Fibroblast of gingiva (primary cell): ENCODE data around the gene DEPDC5.

ENCODE experiments used
- DNase-seq: peaks from one replicate; pipeline ENCODE4 v3.0.0-alpha.2; 2011; ENCODE audit warnings: low read depth

DEPDC5 gene

GRCh38 chr22:31926969-31927368 lies 173.2 kb downstream of the DEPDC5 start:
- DNase-seq: no peak

GRCh38 chr22:31927562-31927961 lies 173.7 kb downstream of the DEPDC5 start:
- DNase-seq: no peak

GRCh38 chr22:31929167-31929930 lies 175.5 kb downstream of the DEPDC5 start:
- no peak for DNase-seq

GRCh38 chr22:31932863-31933262 lies 179.0 kb downstream of the DEPDC5 start:
- no peak for DNase-seq

GRCh38 chr22:31933406-31933805 lies 179.6 kb downstream of the DEPDC5 start:
- DNase-seq: no peak

- no peak for DNase-seq
Measured at GRCh38 chr22:31933816-31934482, 180.1 kb downstream of the DEPDC5 start.

- DNase-seq: no peak
Measured at GRCh38 chr22:31935961-31936635, 182.3 kb downstream of the DEPDC5 start.

- no peak for DNase-seq
Measured at GRCh38 chr22:31937341-31937740, 183.5 kb downstream of the DEPDC5 start.

GRCh38 chr22:31938296-31938695 lies 184.5 kb downstream of the DEPDC5 start:
- DNase-seq: no peak

GRCh38 chr22:31940506-31940905 lies 186.7 kb downstream of the DEPDC5 start:
- DNase-seq: no peak

- no peak for DNase-seq
Measured at GRCh38 chr22:31942091-31942490, 188.3 kb downstream of the DEPDC5 start.

GRCh38 chr22:31943206-31943977 lies 189.6 kb downstream of the DEPDC5 start:
- DNase-seq: no peak

GRCh38 chr22:31943978-31944699 lies 190.3 kb downstream of the DEPDC5 start, which contains the start of gene YWHAH:
Gene YWHAH (plus strand): TSS chr22:31944535. CDS start chr22:31944734, 199 bp downstream.
- peak; percentile 91 for DNase-seq

- DNase-seq: no peak
Measured at GRCh38 chr22:31944700-31945442, 191.1 kb downstream of the DEPDC5 start.

GRCh38 chr22:31945443-31945855 lies 191.6 kb downstream of the DEPDC5 start:
- no peak for DNase-seq

GRCh38 chr22:31945971-31946680 lies 192.3 kb downstream of the DEPDC5 start:
- DNase-seq: no peak

GRCh38 chr22:31947296-31947695 lies 193.5 kb downstream of the DEPDC5 start:
- DNase-seq: no peak

GRCh38 chr22:31948002-31948401 lies 194.2 kb downstream of the DEPDC5 start:
- no peak for DNase-seq

GRCh38 chr22:31950226-31950625 lies 196.4 kb downstream of the DEPDC5 start:
- DNase-seq: peak; percentile 70
